ENCODE data around the gene CYB5R4.

CYB5R4 gene

GRCh38 chr6:83859410-83860358 is at the start of gene CYB5R4:
Gene CYB5R4, plus strand, starts transcription at chr6:83859689. Its CDS starts 94 bp downstream, at chr6:83859783.
- Mint-ChIP-seq H3K36me3 (ENCODE audit: insufficient read depth) (peaks cover 6% of the 10 kb centered on the region), H3K27ac (ENCODE audit: low read depth) (peak within 1 kb of the TSS; percentile 92), H3K4me1 (peaks cover 39% of the 10 kb centered on the region), H3K27me3 (peaks cover 14% of the 10 kb centered on the region), H3K4me3 (peak within 1 kb of the TSS; percentile 95), H3K9me3 (no peaks in the 10 kb centered on the region)
- peak; percentile 90 to 93 for DNase-seq (ENCODE audit: low spot score in 2 of 2)
- ATAC-seq (replicated peaks; ENCODE audit: extremely low read depth, poor library complexity, severe bottlenecking): peak; percentile 91

GRCh38 chr6:83812595-83812994 is 46.9 kb upstream of the CYB5R4 start:
- H3K36me3 Mint-ChIP-seq (ENCODE audit: insufficient read depth): no peaks in the 10 kb centered on the region
- no peak for DNase-seq (ENCODE audit: low spot score in 2 of 2)
- peaks cover 3% of the 10 kb centered on the region for H3K27me3 Mint-ChIP-seq
- H3K4me3 Mint-ChIP-seq: no peak overlapping the region
- no peak for ATAC-seq (replicated peaks; ENCODE audit: extremely low read depth, poor library complexity, severe bottlenecking)
- H3K9me3 Mint-ChIP-seq: no peaks in the 10 kb centered on the region
- no peaks in the 10 kb centered on the region for H3K4me1 Mint-ChIP-seq
- H3K27ac Mint-ChIP-seq (ENCODE audit: low read depth): no peak overlapping the region

- DNase-seq (ENCODE audit: low spot score in 2 of 2): no peak
- Mint-ChIP-seq H3K4me3 (no peak overlapping the region), H3K36me3 (ENCODE audit: insufficient read depth) (no peaks in the 10 kb centered on the region), H3K9me3 (no peaks in the 10 kb centered on the region), H3K4me1 (no peaks in the 10 kb centered on the region), H3K27me3 (peaks cover 8% of the 10 kb centered on the region), H3K27ac (ENCODE audit: low read depth) (no peak overlapping the region)
- no peak for ATAC-seq (replicated peaks; ENCODE audit: extremely low read depth, poor library complexity, severe bottlenecking)
Observed at GRCh38 chr6:83815631-83816272, 43.7 kb upstream of the CYB5R4 start.

GRCh38 chr6:83822629-83823169 is 36.8 kb upstream of the CYB5R4 start:
- peaks cover 10% of the 10 kb centered on the region for H3K27me3 Mint-ChIP-seq
- H3K4me3 Mint-ChIP-seq: no peak overlapping the region
- H3K9me3 Mint-ChIP-seq: no peaks in the 10 kb centered on the region
- ATAC-seq (replicated peaks; ENCODE audit: extremely low read depth, poor library complexity, severe bottlenecking): no peak
- H3K27ac Mint-ChIP-seq (ENCODE audit: low read depth): no peak overlapping the region
- no peaks in the 10 kb centered on the region for H3K4me1 Mint-ChIP-seq
- no peak for DNase-seq (ENCODE audit: low spot score in 2 of 2)
- no peaks in the 10 kb centered on the region for H3K36me3 Mint-ChIP-seq (ENCODE audit: insufficient read depth)

- DNase-seq (ENCODE audit: low spot score in 2 of 2) (no peak), ATAC-seq (replicated peaks; ENCODE audit: extremely low read depth, poor library complexity, severe bottlenecking) (no peak)
- no peaks in the 10 kb centered on the region for H3K9me3 Mint-ChIP-seq
Observed at GRCh38 chr6:83824388-83824801, 35.1 kb upstream of the CYB5R4 start.

GRCh38 chr6:83824831-83825230 is 34.7 kb upstream of the CYB5R4 start:
- Mint-ChIP-seq H3K4me1 (no peaks in the 10 kb centered on the region), H3K27me3 (peaks cover 6% of the 10 kb centered on the region), H3K27ac (ENCODE audit: low read depth) (no peak overlapping the region), H3K9me3 (no peaks in the 10 kb centered on the region), H3K4me3 (no peak overlapping the region), H3K36me3 (ENCODE audit: insufficient read depth) (no peaks in the 10 kb centered on the region)
- ATAC-seq (replicated peaks; ENCODE audit: extremely low read depth, poor library complexity, severe bottlenecking) (no peak), DNase-seq (ENCODE audit: low spot score in 2 of 2) (no peak)

More at GRCh38 chr6:83824388-83824801, 35.1 kb upstream of the CYB5R4 start:
- Mint-ChIP-seq H3K27me3 (peaks cover 6% of the 10 kb centered on the region), H3K4me1 (no peaks in the 10 kb centered on the region), H3K4me3 (no peak overlapping the region), H3K27ac (ENCODE audit: low read depth) (no peak overlapping the region), H3K36me3 (ENCODE audit: insufficient read depth) (no peaks in the 10 kb centered on the region)

- DNase-seq (ENCODE audit: low spot score in 2 of 2): no peak
- Mint-ChIP-seq H3K36me3 (ENCODE audit: insufficient read depth) (peaks cover 1% of the 10 kb centered on the region), H3K27me3 (peaks cover 16% of the 10 kb centered on the region), H3K9me3 (no peaks in the 10 kb centered on the region), H3K4me3 (no peak overlapping the region), H3K4me1 (no peaks in the 10 kb centered on the region), H3K27ac (ENCODE audit: low read depth) (no peak overlapping the region)
- ATAC-seq (replicated peaks; ENCODE audit: extremely low read depth, poor library complexity, severe bottlenecking): no peak
Observed at GRCh38 chr6:83827050-83827449, 32.4 kb upstream of the CYB5R4 start.

- no peaks in the 10 kb centered on the region for H3K36me3 Mint-ChIP-seq (ENCODE audit: insufficient read depth)
- peaks cover 40% of the 10 kb centered on the region for H3K27me3 Mint-ChIP-seq
- no peak overlapping the region for H3K4me3 Mint-ChIP-seq
- DNase-seq (ENCODE audit: low spot score in 2 of 2): no peak
- peaks cover 5% of the 10 kb centered on the region for H3K9me3 Mint-ChIP-seq
- H3K4me1 Mint-ChIP-seq: no peaks in the 10 kb centered on the region
- no peak overlapping the region for H3K27ac Mint-ChIP-seq (ENCODE audit: low read depth)
- no peak for ATAC-seq (replicated peaks; ENCODE audit: extremely low read depth, poor library complexity, severe bottlenecking)
Observed at GRCh38 chr6:83838727-83839126, 20.8 kb upstream of the CYB5R4 start.

- ATAC-seq (replicated peaks; ENCODE audit: extremely low read depth, poor library complexity, severe bottlenecking) (no peak), DNase-seq (ENCODE audit: low spot score in 2 of 2) (no peak)
- Mint-ChIP-seq H3K4me3 (no peak overlapping the region), H3K9me3 (peaks cover 5% of the 10 kb centered on the region), H3K36me3 (ENCODE audit: insufficient read depth) (no peaks in the 10 kb centered on the region), H3K27ac (ENCODE audit: low read depth) (no peak overlapping the region), H3K4me1 (no peaks in the 10 kb centered on the region), H3K27me3 (peaks cover 36% of the 10 kb centered on the region)
Observed at GRCh38 chr6:83844170-83844569, 15.3 kb upstream of the CYB5R4 start.

GRCh38 chr6:83846291-83846690 is 13.2 kb upstream of the CYB5R4 start:
- Mint-ChIP-seq H3K27ac (ENCODE audit: low read depth) (no peak overlapping the region), H3K36me3 (ENCODE audit: insufficient read depth) (no peaks in the 10 kb centered on the region), H3K4me3 (no peak overlapping the region), H3K4me1 (no peaks in the 10 kb centered on the region), H3K27me3 (peaks cover 44% of the 10 kb centered on the region), H3K9me3 (no peaks in the 10 kb centered on the region)
- DNase-seq (ENCODE audit: low spot score in 2 of 2) (no peak), ATAC-seq (replicated peaks; ENCODE audit: extremely low read depth, poor library complexity, severe bottlenecking) (no peak)

GRCh38 chr6:83847179-83847578 is 12.3 kb upstream of the CYB5R4 start:
- DNase-seq (ENCODE audit: low spot score in 2 of 2): no peak
- no peak for ATAC-seq (replicated peaks; ENCODE audit: extremely low read depth, poor library complexity, severe bottlenecking)
- no peaks in the 10 kb centered on the region for H3K9me3 Mint-ChIP-seq
- H3K4me1 Mint-ChIP-seq: no peaks in the 10 kb centered on the region
- no peak overlapping the region for H3K27ac Mint-ChIP-seq (ENCODE audit: low read depth)
- peaks cover 47% of the 10 kb centered on the region for H3K27me3 Mint-ChIP-seq
- H3K36me3 Mint-ChIP-seq (ENCODE audit: insufficient read depth): no peaks in the 10 kb centered on the region
- no peak overlapping the region for H3K4me3 Mint-ChIP-seq

- ATAC-seq (replicated peaks; ENCODE audit: extremely low read depth, poor library complexity, severe bottlenecking) (no peak), DNase-seq (ENCODE audit: low spot score in 2 of 2) (no peak)
- Mint-ChIP-seq H3K27me3 (peaks cover 59% of the 10 kb centered on the region), H3K9me3 (no peaks in the 10 kb centered on the region), H3K27ac (ENCODE audit: low read depth) (no peak overlapping the region), H3K4me3 (no peak overlapping the region), H3K4me1 (no peaks in the 10 kb centered on the region), H3K36me3 (ENCODE audit: insufficient read depth) (no peaks in the 10 kb centered on the region)
Observed at GRCh38 chr6:83849127-83849526, 10.4 kb upstream of the CYB5R4 start.
